Endothelial cell of umbilical vein (primary cell): Measurements from ENCODE around the gene CRAT. TPM values are rescaled to one million over a fixed set of nuclear protein-coding genes. Genes with fewer than 3 reads are reported as not detected.

ENCODE experiments used
- BruUV-seq: library from RNA; stranded (reverse); fragments of 400-500 nt; replicated peaks from 2 replicates; lab custom pipeline; 2021; lab: Mats Ljungman, UMichigan
- CTCF ChIA-PET: fragments of 300-600, 350-600 bp; sonication (Branson Sonifier 250); formaldehyde crosslinking; loops from one replicate; lab custom pipeline; 2021; ENCODE audit warnings: antibody characterized with exemption, inconsistent platforms; lab: Charles Lee
- POLR2A ChIA-PET: fragments of 300-600, 350-600 bp; sonication (Branson Sonifier 250); formaldehyde crosslinking; loops from one replicate; lab custom pipeline; 2021; ENCODE audit warnings: antibody characterized with exemption, inconsistent platforms; lab: Charles Lee
- DNase-seq: peaks from one replicate; pipeline ENCODE4 v3.0.0-alpha.2; 2011; ENCODE audit warnings: low read depth, low spot score
- FAIRE-seq: peaks from 2 replicates; lab custom pipeline; 2011; peaks lifted over from hg19 to GRCh38; lab: Jason Lieb, UNC
- H2AFZ ChIP-seq: 2 replicates; pipeline ENCODE4 v1.6.0; 2012; ENCODE audit warnings: low read depth, low read length, control low read depth, inconsistent platforms
- H3K27ac ChIP-seq: 2 replicates; pipeline ENCODE4 v1.5.1; 2011; ENCODE audit warnings: low read depth, mild to moderate bottlenecking, control low read depth, low read length, moderate library complexity; ENCODE audit not compliant: insufficient read depth
- H3K27me3 ChIP-seq, 2 experiments: 2 replicates each; pipeline versions ENCODE4 v1.6.0 to v1.6.1; 2011; ENCODE audit warnings: low read length in 2 of 2, mixed read lengths in 1 of 2; ENCODE audit not compliant: control insufficient read depth in 2 of 2, insufficient read depth in 2 of 2
- H3K36me3 ChIP-seq, 2 experiments: 2 replicates in 1 of 2; 3 replicates in 1 of 2; pipeline ENCODE4 v1.5.1; 2011; ENCODE audit warnings: low read length in 2 of 2, mild to moderate bottlenecking in 1 of 2, moderate library complexity in 1 of 2; ENCODE audit not compliant: control insufficient read depth in 2 of 2, insufficient read depth in 2 of 2; ENCODE audit errors: extremely low read depth in 1 of 2
- H3K4me1 ChIP-seq: 3 replicates; pipeline ENCODE4 v1.5.1; 2011; ENCODE audit warnings: mild to moderate bottlenecking, low read length; ENCODE audit not compliant: control insufficient read depth, insufficient read depth; ENCODE audit errors: extremely low read depth
- H3K4me2 ChIP-seq: 2 replicates; pipeline ENCODE4 v1.6.1; 2011; ENCODE audit warnings: low read length, control low read depth, mixed read lengths; ENCODE audit not compliant: insufficient read depth
- H3K4me3 ChIP-seq, 3 experiments: fragments of 200-600 bp in 1 of 3; sonication (generic), shearing (Covaris generic) in 1 of 3; replicated peaks in 1 of 3; 2 replicates each; pipeline ENCODE4 v1.5.1; 2011 to 2016; ENCODE audit warnings: control low read depth in 3 of 3, low read length in 3 of 3, mild to moderate bottlenecking in 2 of 3, inconsistent platforms in 1 of 3, low read depth in 1 of 3, moderate library complexity in 1 of 3; ENCODE audit not compliant: insufficient read depth in 1 of 3
- H3K79me2 ChIP-seq: 2 replicates; pipeline ENCODE4 v1.6.0; 2012; ENCODE audit warnings: low read length, inconsistent platforms; ENCODE audit not compliant: control insufficient read depth, insufficient read depth
- H3K9ac ChIP-seq: replicated peaks from 2 replicates; pipeline ENCODE3; 2011; ENCODE audit warnings: low read length, control low read depth; ENCODE audit not compliant: insufficient read depth; ENCODE audit errors: extremely low read depth
- H3K9me1 ChIP-seq: replicated peaks from 3 replicates; pipeline ENCODE4 v1.6.0; 2011; ENCODE audit warnings: mild to moderate bottlenecking, low read length; ENCODE audit not compliant: control insufficient read depth, insufficient read depth; ENCODE audit errors: extremely low read depth
- H3K9me3 ChIP-seq: replicated peaks from 2 replicates; pipeline ENCODE4 v1.5.1; 2012; ENCODE audit warnings: low read length, inconsistent platforms; ENCODE audit not compliant: control insufficient read depth, insufficient read depth
- H4K20me1 ChIP-seq: replicated peaks from 2 replicates; pipeline ENCODE3; 2011; ENCODE audit warnings: mild to moderate bottlenecking, low read length; ENCODE audit not compliant: control insufficient read depth, insufficient read depth; ENCODE audit errors: extremely low read depth
- EZH2 ChIP-seq: IDR thresholded peaks from 2 replicates; pipeline ENCODE4 v1.6.1; 2012; ENCODE audit warnings: borderline replicate concordance, low read depth, mild to moderate bottlenecking, moderate library complexity, low read length, inconsistent platforms; ENCODE audit not compliant: severe bottlenecking
- FOS ChIP-seq: IDR thresholded peaks from 2 replicates; pipeline ENCODE4 v1.6.1; 2011; ENCODE audit warnings: mild to moderate bottlenecking, low read length, moderate library complexity, borderline replicate concordance; ENCODE audit not compliant: insufficient read depth
- GATA2 ChIP-seq: IDR thresholded peaks from 2 replicates; pipeline ENCODE4 v1.7.0; 2011; ENCODE audit warnings: low read depth, mild to moderate bottlenecking, moderate library complexity, mixed read lengths, low read length; ENCODE audit not compliant: insufficient read length, insufficient read depth
- JUN ChIP-seq: IDR thresholded peaks from 2 replicates; pipeline ENCODE4 v1.6.1; 2011; ENCODE audit warnings: borderline replicate concordance, low read depth; ENCODE audit not compliant: insufficient read length, insufficient read depth
- MYC ChIP-seq: IDR thresholded peaks from one replicate; pipeline ENCODE4 v1.6.1; 2011; ENCODE audit warnings: mild to moderate bottlenecking, low read depth, low read length
- POLR2A ChIP-seq: IDR thresholded peaks from 2 replicates; pipeline ENCODE4 v1.6.1; 2012; ENCODE audit warnings: low read depth, mild to moderate bottlenecking, control low read depth, low read length
- POLR2AphosphoS5 ChIP-seq: IDR thresholded peaks from 2 replicates; pipeline ENCODE4 v1.6.1; 2012; ENCODE audit warnings: low read depth, mild to moderate bottlenecking, control low read depth, low read length, moderate library complexity; ENCODE audit not compliant: insufficient read depth
- dilution Hi-C: fragments of 300-500 bp; cut with MboI; formaldehyde crosslinking; loops from one replicate; pipeline ENCODE4 v1.15.0; 2019; ENCODE audit warnings: low sequenced_read_pairs; ENCODE audit not compliant: extremely low pct_ligation_motif_present
- intact Hi-C: fragments of 100-400 bp; cut with micrococcal nuclease; formaldehyde crosslinking; loops from one replicate; pipeline ENCODE4 v1.10.0; 2022
- polyA plus RNA-seq, 4 experiments: library from polyadenylated mRNA; depleted of rRNA in 3 of 4; stranded (reverse) in 3 of 4; unstranded in 1 of 4; fragments of >200 nt; gene quantifications; 2 replicates each; pipeline versions ENCODE4 v1.2.1 to v1.2.3, GENCODE V29; 2011 to 2012; ENCODE audit warnings: missing spikeins in 1 of 4
- total RNA-seq: library from RNA; stranded (reverse); gene quantifications from 2 replicates; pipeline ENCODE4 v1.2.3, GENCODE V29; 2021
- TF ChIP-seq, protein P1 (sequence below), 2 donors: IDR thresholded peaks; 1 replicate in 1 of 2; 2 replicates in 1 of 2; pipeline ENCODE4 v1.5.1; 2011; ENCODE audit warnings: low read length in 2 of 2, mild to moderate bottlenecking in 2 of 2, moderate library complexity in 2 of 2, control low read depth in 1 of 2, inconsistent platforms in 1 of 2, low read depth in 1 of 2; ENCODE audit not compliant: insufficient read depth in 1 of 2; ENCODE audit errors: extremely low read depth in 1 of 2
- TF ChIP-seq, protein P2 (sequence below): IDR thresholded peaks from 2 replicates; pipeline ENCODE4 v1.6.1; 2011; ENCODE audit not compliant: insufficient read depth, insufficient read length

The CRAT gene
- total and polyA plus RNA-seq, 2 donors (not counting 3 experiments of a cell fraction or from before 2014, with no cell fraction given) = 34.2 to 55.3 TPM

DNA sequence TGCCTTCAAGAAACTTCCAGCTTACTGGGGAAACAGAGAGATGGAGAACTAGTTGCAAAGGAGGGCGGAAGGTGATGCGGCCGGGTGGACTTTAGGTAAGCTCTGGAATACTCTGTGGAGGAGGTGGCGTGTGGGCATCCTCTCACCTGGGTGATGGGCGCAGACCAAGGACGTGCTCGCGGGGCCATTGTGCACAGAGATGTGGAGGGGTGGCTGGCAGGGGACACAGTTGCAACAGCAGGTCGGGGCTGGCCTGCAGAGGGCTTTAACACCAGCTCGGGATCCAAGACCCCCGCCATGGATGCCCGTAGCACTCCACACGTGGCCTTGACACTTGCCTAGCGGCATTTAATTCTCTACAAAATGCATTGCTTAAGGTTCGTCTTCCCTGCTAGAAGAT is 40.9 kb upstream of the CRAT start:
- Histone ChIP-seq H3K4me1 (no peaks in the 10 kb centered on the region), H3K27me3 (no peaks in the 10 kb centered on the region), H3K9me3 (no peaks in the 10 kb centered on the region), H3K9me1 (no peaks in the 10 kb centered on the region), H3K36me3 (no peaks in the 10 kb centered on the region), H3K9ac (no peak overlapping the region), H2AFZ (no peak overlapping the region), H3K4me2 (no peak overlapping the region), H3K27ac (no peak overlapping the region), H4K20me1 (no peaks in the 10 kb centered on the region), H3K79me2 (no peaks in the 10 kb centered on the region), H3K4me3 (no peak overlapping the region)
- BruUV-seq = no TSS peak
- DNase-seq (no peak), FAIRE-seq (no peak)
- CTCF ChIA-PET = interaction anchor here (1.0 to 2.2 kb wide), 4 partner anchors 9 to 23 kb away, joined by 3 to 9 read pairs (median 4); no protein-coding TSS in a partner anchor
- intact Hi-C loops (no loop called here), dilution Hi-C loops (no loop called here)
- TF ChIP-seq, protein P1, sequence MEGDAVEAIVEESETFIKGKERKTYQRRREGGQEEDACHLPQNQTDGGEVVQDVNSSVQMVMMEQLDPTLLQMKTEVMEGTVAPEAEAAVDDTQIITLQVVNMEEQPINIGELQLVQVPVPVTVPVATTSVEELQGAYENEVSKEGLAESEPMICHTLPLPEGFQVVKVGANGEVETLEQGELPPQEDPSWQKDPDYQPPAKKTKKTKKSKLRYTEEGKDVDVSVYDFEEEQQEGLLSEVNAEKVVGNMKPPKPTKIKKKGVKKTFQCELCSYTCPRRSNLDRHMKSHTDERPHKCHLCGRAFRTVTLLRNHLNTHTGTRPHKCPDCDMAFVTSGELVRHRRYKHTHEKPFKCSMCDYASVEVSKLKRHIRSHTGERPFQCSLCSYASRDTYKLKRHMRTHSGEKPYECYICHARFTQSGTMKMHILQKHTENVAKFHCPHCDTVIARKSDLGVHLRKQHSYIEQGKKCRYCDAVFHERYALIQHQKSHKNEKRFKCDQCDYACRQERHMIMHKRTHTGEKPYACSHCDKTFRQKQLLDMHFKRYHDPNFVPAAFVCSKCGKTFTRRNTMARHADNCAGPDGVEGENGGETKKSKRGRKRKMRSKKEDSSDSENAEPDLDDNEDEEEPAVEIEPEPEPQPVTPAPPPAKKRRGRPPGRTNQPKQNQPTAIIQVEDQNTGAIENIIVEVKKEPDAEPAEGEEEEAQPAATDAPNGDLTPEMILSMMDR (IDR thresholded peaks at IDR 0.05; ENCODE audit: extremely low read depth in 1 of 2, insufficient read depth in 1 of 2, low read depth in 1 of 2, low read length in 2 of 2) = no peak
- TF ChIP-seq FOS (no peak), POLR2AphosphoS5 (no peak), POLR2A (no peak), GATA2 (no peak), MYC (no peak), EZH2 (no peak), JUN (no peak)
- TF ChIP-seq, protein P2, sequence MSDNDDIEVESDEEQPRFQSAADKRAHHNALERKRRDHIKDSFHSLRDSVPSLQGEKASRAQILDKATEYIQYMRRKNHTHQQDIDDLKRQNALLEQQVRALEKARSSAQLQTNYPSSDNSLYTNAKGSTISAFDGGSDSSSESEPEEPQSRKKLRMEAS = no peak
- POLR2A ChIA-PET = interaction anchor here (1.2 kb wide), 1 partner anchor 23 kb away, joined by 11 read pairs; no protein-coding TSS in a partner anchor
